ENCODE data around the gene CLEC16A. TPM values are rescaled to one million over a fixed set of nuclear protein-coding genes. Genes with fewer than 3 reads are reported as not detected.

The CLEC16A gene
- total and polyA plus RNA-seq, 7 experiments from 2014 or later = 14.7 to 38.2 (median 31.8) TPM

DNA sequence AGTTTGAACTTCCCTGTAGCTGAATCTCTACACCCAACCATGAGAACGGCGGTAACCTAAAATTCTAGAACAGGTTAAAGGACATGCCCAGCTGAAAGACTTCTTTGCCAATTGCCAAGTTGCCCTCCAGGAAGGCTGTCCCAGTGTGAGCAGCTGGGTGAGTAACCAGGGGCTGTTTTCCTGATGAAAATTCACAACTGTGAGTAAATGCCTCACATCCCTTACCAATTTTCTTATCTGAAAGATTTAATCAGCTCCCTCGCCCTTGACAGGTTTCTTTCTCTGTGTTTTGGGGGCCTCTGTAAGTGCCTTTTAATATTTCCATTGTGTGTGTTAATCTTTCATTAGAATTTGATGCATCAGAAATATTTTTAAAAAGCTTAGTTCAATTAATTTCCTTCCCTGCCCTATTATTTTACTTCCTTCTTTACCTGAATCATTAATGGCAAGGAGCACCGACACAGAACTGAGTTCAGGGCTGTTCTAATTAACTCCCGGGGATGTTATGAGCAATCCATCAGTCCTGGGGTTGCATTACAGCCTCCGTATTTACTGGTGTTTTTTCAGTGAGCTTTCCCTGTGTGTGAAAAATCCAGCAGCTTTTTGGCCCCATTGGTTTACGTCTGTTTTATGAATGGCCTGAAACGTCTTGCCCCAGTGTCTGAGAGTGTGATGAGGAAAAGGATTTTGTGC lies 152.9 kb downstream of the CLEC16A start:
- no peak for ATAC-seq
- Histone ChIP-seq H3K27me3 (ENCODE audit: control insufficient read depth in 2 of 2, insufficient read depth in 2 of 2, low read length in 2 of 2) (no peaks in the 10 kb centered on the region), H3K4me3 (ENCODE audit: low read length) (no peak overlapping the region), H3K36me3 (ENCODE audit: control insufficient read depth in 2 of 3, insufficient read depth in 3 of 3, low read length in 3 of 3) (peaks cover 0 to 4% (median 0%) of the 10 kb centered on the region in 3 experiments), H3K4me1 (ENCODE audit: control insufficient read depth in 2 of 2, insufficient read depth in 2 of 2, low read length in 2 of 2) (peaks cover 19 to 33% of the 10 kb centered on the region in 2 donors), H3K27ac (ENCODE audit: low read depth, low read length) (no peak overlapping the region), H3K9me3 (ENCODE audit: control insufficient read depth in 2 of 3, low read length in 3 of 3) (no peaks in the 10 kb centered on the region)
- H3K27me3 Mint-ChIP-seq = no peaks in the 10 kb centered on the region
- peak overlapping the region in 1 of 9 donors; percentile 58 for H3K27ac Mint-ChIP-seq
- peaks cover 24 to 80% (median 33%) of the 10 kb centered on the region in 7 donors for H3K4me1 Mint-ChIP-seq
- CTCF ChIA-PET = no interaction called here
- no peaks in the 10 kb centered on the region for H3K9me3 Mint-ChIP-seq
- intact Hi-C loops (cut with micrococcal nuclease) = no loop called here
- H3K36me3 Mint-ChIP-seq = peaks cover 0 to 29% (median 12%) of the 10 kb centered on the region in 5 donors
- no peak overlapping the region for H3K4me3 Mint-ChIP-seq
- no peak for DNase-seq
- POLR2A ChIA-PET = interaction anchor here (1.4 kb wide), 1 partner anchor 159 kb away, joined by 3 read pairs; the partner anchor contains the start of gene SOCS1

DNA sequence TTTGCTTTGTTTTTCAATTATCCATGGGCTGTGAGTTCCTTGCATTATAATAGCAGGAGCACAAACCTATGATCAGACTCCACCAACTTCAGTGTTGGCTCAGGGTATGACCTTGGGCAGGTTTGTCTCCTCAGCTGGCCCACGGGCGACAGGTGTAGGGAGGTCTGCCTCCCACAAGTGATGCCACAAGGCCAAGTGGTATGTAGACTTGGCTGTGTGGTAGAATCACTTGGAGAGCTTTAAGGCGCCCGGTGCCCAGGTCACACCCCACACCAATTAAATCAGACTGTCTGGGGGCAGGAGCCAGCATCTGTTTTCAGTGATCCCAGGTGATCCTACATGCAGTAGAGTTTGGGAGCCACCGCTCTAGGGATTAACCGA lies 153.4 kb downstream of the CLEC16A start:
- Histone ChIP-seq H3K27ac (ENCODE audit: low read depth, low read length) (no peak overlapping the region), H3K36me3 (ENCODE audit: control insufficient read depth in 2 of 3, insufficient read depth in 3 of 3, low read length in 3 of 3) (peaks cover 0 to 4% (median 0%) of the 10 kb centered on the region in 3 experiments), H3K27me3 (ENCODE audit: control insufficient read depth in 2 of 2, insufficient read depth in 2 of 2, low read length in 2 of 2) (no peaks in the 10 kb centered on the region), H3K9me3 (ENCODE audit: control insufficient read depth in 2 of 3, low read length in 3 of 3) (no peaks in the 10 kb centered on the region), H3K4me1 (ENCODE audit: control insufficient read depth in 2 of 2, insufficient read depth in 2 of 2, low read length in 2 of 2) (peaks cover 19 to 31% of the 10 kb centered on the region in 2 donors), H3K4me3 (ENCODE audit: low read length) (no peak overlapping the region)
- ATAC-seq = no peak
- ChIA-PET CTCF (no interaction called here), POLR2A (interaction anchor here (1.4 kb wide), 1 partner anchor 159 kb away, joined by 3 read pairs; the partner anchor contains the start of gene SOCS1)
- H3K36me3 Mint-ChIP-seq = peaks cover 0 to 29% (median 13%) of the 10 kb centered on the region in 5 donors
- H3K9me3 Mint-ChIP-seq = no peaks in the 10 kb centered on the region
- no peak overlapping the region for H3K27ac Mint-ChIP-seq
- DNase-seq = no peak
- no peaks in the 10 kb centered on the region for H3K27me3 Mint-ChIP-seq
- peaks cover 24 to 80% (median 31%) of the 10 kb centered on the region in 7 donors for H3K4me1 Mint-ChIP-seq
- intact Hi-C loops (cut with micrococcal nuclease) = no loop called here
- no peak overlapping the region for H3K4me3 Mint-ChIP-seq

DNA sequence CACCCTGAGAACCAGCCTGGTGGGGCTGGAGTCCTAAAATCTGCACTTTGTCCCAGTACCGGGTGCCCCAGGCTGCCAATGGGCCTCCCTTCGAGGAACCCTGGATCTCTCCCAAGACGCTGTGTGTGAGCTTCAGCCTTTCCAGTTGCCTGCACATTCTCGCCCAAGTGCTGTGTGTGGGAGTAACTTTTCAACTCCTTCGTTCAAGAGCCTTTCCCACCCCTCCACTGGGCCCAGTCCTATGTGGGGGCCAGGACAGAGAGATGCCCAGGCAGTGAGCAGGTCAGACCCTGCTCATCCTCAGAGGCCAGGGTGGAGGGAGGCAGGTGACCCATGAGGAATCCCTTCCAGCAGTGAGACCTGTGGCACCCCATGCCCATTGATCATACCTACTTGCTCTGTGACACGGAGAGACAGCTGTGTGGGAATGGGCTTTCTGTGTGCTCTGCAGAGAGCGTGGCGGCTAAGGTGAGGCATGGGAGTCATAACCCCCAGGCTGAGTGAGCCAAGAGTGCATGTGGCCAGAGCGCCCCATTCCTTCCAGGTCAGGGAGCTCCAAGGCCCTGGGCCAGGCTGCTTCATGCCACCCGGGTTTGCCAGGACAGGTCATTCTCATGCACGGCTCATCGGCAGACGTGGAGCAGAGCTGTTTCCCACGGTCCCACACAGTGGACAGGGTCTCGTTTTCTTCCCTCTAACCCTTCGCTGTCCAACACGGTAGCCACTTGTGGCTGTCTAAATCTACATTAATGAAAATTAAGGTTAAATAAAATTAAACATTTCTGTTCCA lies 154.4 kb downstream of the CLEC16A start:
- no peaks in the 10 kb centered on the region for H3K9me3 Mint-ChIP-seq
- Histone ChIP-seq H3K4me1 (ENCODE audit: control insufficient read depth in 2 of 2, insufficient read depth in 2 of 2, low read length in 2 of 2) (peaks cover 11 to 21% of the 10 kb centered on the region in 2 donors), H3K27ac (ENCODE audit: low read depth, low read length) (no peak overlapping the region), H3K9me3 (ENCODE audit: control insufficient read depth in 2 of 3, low read length in 3 of 3) (no peaks in the 10 kb centered on the region), H3K4me3 (ENCODE audit: low read length) (no peak overlapping the region), H3K36me3 (ENCODE audit: control insufficient read depth in 2 of 3, insufficient read depth in 3 of 3, low read length in 3 of 3) (peaks cover 0 to 4% (median 0%) of the 10 kb centered on the region in 3 experiments), H3K27me3 (ENCODE audit: control insufficient read depth in 2 of 2, insufficient read depth in 2 of 2, low read length in 2 of 2) (no peaks in the 10 kb centered on the region)
- peaks cover 0 to 22% (median 17%) of the 10 kb centered on the region in 5 donors for H3K36me3 Mint-ChIP-seq
- peak overlapping the region in 1 of 9 donors; percentile 60 for H3K27ac Mint-ChIP-seq
- ChIA-PET CTCF (no interaction called here), POLR2A (no interaction called here)
- H3K4me3 Mint-ChIP-seq = no peak overlapping the region
- intact Hi-C loops (cut with micrococcal nuclease) = no loop called here
- DNase-seq = no peak
- no peak for ATAC-seq
- no peaks in the 10 kb centered on the region for H3K27me3 Mint-ChIP-seq
- peaks cover 20 to 77% (median 22%) of the 10 kb centered on the region in 7 donors for H3K4me1 Mint-ChIP-seq

DNA sequence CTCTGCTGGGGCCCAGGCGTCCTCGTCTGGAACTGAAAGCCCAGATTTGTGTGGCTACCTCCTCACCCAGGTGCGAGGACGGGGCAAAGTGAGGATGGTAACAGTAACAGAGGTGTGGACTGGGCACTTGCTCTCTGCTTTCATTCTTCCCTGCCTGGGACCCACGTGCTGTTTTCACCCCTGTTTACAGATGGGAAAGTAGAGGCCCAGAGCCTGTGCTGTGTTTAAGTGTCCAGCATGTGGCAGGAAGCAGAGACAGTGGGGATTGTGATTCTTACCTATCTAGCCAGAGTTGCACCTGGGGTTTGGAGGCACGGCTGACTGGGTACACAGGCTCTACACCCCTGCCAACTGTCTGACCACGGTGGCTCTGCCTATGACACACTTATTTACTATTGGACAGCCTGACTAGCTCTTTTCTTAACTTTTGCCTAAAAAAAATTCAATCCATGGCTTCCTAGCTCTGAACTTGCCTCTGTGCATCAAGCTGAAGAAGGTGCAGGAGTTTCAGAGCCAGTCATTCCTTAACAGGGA lies 155.4 kb downstream of the CLEC16A start:
- no peak for ATAC-seq
- peaks cover 16 to 75% (median 23%) of the 10 kb centered on the region in 7 donors for H3K4me1 Mint-ChIP-seq
- no peaks in the 10 kb centered on the region for H3K9me3 Mint-ChIP-seq
- no peaks in the 10 kb centered on the region for H3K27me3 Mint-ChIP-seq
- H3K27ac Mint-ChIP-seq = peak overlapping the region in 2 of 9 donors; percentile 23 to 92
- DNase-seq = no peak
- H3K4me3 ChIP-seq (ENCODE audit: low read length) = no peak overlapping the region
- no peaks in the 10 kb centered on the region for H3K9me3 ChIP-seq (ENCODE audit: control insufficient read depth in 2 of 3, low read length in 3 of 3)
- CTCF ChIA-PET = interaction anchor here (0.8 kb wide), 1 partner anchor 157 kb away, joined by 3 read pairs; no protein-coding TSS in a partner anchor
- peaks cover 0 to 4% (median 0%) of the 10 kb centered on the region in 3 experiments for H3K36me3 ChIP-seq (ENCODE audit: control insufficient read depth in 2 of 3, insufficient read depth in 3 of 3, low read length in 3 of 3)
- H3K4me3 Mint-ChIP-seq = peak overlapping the region in 1 of 10 donors; percentile 76
- POLR2A ChIA-PET = no interaction called here
- H3K27me3 ChIP-seq (ENCODE audit: control insufficient read depth in 2 of 2, insufficient read depth in 2 of 2, low read length in 2 of 2) = no peaks in the 10 kb centered on the region
- H3K4me1 ChIP-seq (ENCODE audit: control insufficient read depth in 2 of 2, insufficient read depth in 2 of 2, low read length in 2 of 2) = peaks cover 7 to 16% of the 10 kb centered on the region in 2 donors
- intact Hi-C loops (cut with micrococcal nuclease) = loop anchor here in 1 of 2 donors (1.0 to 5.0 kb wide), 2 partner anchors 15 to 112 kb away; no protein-coding TSS in a partner anchor
- H3K27ac ChIP-seq (ENCODE audit: low read depth, low read length) = no peak overlapping the region
- peaks cover 0 to 23% (median 17%) of the 10 kb centered on the region in 5 donors for H3K36me3 Mint-ChIP-seq

DNA sequence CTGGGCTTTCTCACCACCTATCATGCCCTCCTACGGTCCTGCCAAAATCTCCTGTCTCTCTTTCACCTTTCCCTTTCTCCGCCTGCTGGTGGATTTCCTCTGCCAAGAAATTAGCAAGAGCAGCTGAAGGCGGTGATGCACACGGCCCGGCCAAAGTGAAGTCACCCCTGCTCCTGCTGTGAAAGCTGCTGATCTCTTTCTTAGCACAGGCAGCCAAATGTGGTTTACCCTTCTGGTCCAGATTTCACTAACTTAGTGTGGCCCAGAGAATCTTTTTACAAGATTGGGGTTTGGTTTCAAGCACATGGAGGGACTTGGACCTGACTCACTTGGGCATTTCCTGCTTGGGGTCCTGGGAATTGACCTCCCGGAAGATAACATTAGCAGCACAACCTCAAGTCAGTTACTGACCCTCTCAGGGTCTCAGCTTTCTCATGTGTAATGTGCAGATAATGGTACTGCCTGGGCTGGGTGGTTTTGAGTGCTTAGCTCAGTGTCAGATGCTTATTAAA lies 155.9 kb downstream of the CLEC16A start:
- Mint-ChIP-seq H3K27me3 (no peaks in the 10 kb centered on the region), H3K4me1 (peaks cover 16 to 75% (median 23%) of the 10 kb centered on the region in 7 donors), H3K9me3 (no peaks in the 10 kb centered on the region), H3K27ac (peak overlapping the region in 5 of 9 donors; percentile 22 to 92 (median 48)), H3K4me3 (peak overlapping the region in 1 of 10 donors; percentile 76), H3K36me3 (peaks cover 0 to 23% (median 14%) of the 10 kb centered on the region in 5 donors)
- Histone ChIP-seq H3K4me3 (ENCODE audit: low read length) (no peak overlapping the region), H3K4me1 (ENCODE audit: control insufficient read depth in 2 of 2, insufficient read depth in 2 of 2, low read length in 2 of 2) (peaks cover 11 to 16% of the 10 kb centered on the region in 2 donors), H3K9me3 (ENCODE audit: control insufficient read depth in 2 of 3, low read length in 3 of 3) (no peaks in the 10 kb centered on the region), H3K27me3 (ENCODE audit: control insufficient read depth in 2 of 2, insufficient read depth in 2 of 2, low read length in 2 of 2) (no peaks in the 10 kb centered on the region), H3K36me3 (ENCODE audit: control insufficient read depth in 2 of 3, insufficient read depth in 3 of 3, low read length in 3 of 3) (peaks cover 0 to 4% (median 0%) of the 10 kb centered on the region in 3 experiments), H3K27ac (ENCODE audit: low read depth, low read length) (no peak overlapping the region)
- DNase-seq = peak in 1 of 9 donors; percentile 67
- POLR2A ChIA-PET = no interaction called here
- intact Hi-C loops (cut with micrococcal nuclease) = loop anchor here in 1 of 2 donors (1.0 to 5.0 kb wide), 2 partner anchors 14 to 113 kb away; no protein-coding TSS in a partner anchor
- no peak for ATAC-seq
- CTCF ChIA-PET = interaction anchor here (0.8 kb wide), 1 partner anchor 157 kb away, joined by 3 read pairs; no protein-coding TSS in a partner anchor

DNA sequence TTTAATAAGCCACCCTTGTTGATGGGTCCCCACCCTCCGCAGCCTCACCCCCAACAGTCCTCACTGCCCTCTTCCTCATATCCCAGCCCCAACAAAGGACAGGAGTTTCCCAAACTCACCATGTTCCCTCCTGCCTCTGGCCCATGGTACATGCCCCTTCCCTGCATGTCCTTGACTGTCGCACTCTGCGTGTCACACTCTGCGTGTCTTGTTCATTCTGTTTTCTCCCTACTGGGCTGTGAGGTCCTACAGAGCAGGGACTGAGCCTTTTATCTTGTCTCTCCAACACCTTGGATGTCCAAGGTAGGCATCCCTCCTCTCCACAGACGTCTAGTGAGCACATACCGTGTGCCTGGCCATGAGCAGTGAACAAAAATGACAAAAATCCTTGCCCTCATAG lies 156.9 kb downstream of the CLEC16A start:
- Histone ChIP-seq H3K4me1 (ENCODE audit: control insufficient read depth in 2 of 2, insufficient read depth in 2 of 2, low read length in 2 of 2) (peaks cover 16 to 18% of the 10 kb centered on the region in 2 donors), H3K9me3 (ENCODE audit: control insufficient read depth in 2 of 3, low read length in 3 of 3) (no peaks in the 10 kb centered on the region), H3K36me3 (ENCODE audit: control insufficient read depth in 2 of 3, insufficient read depth in 3 of 3, low read length in 3 of 3) (peaks cover 0 to 4% (median 0%) of the 10 kb centered on the region in 3 experiments), H3K27ac (ENCODE audit: low read depth, low read length) (no peak overlapping the region), H3K4me3 (ENCODE audit: low read length) (no peak overlapping the region), H3K27me3 (ENCODE audit: control insufficient read depth in 2 of 2, insufficient read depth in 2 of 2, low read length in 2 of 2) (no peaks in the 10 kb centered on the region)
- intact Hi-C loops (cut with micrococcal nuclease) = loop anchor here in 1 of 2 donors (5.0 kb wide), 1 partner anchor 114 kb away; no protein-coding TSS in a partner anchor
- CTCF ChIA-PET = interaction anchor here (0.6 kb wide), 1 partner anchor 616 kb away, joined by 3 read pairs; no protein-coding TSS in a partner anchor
- peaks cover 0 to 23% (median 14%) of the 10 kb centered on the region in 5 donors for H3K36me3 Mint-ChIP-seq
- H3K27me3 Mint-ChIP-seq = no peaks in the 10 kb centered on the region
- no peaks in the 10 kb centered on the region for H3K9me3 Mint-ChIP-seq
- peak overlapping the region in 5 of 9 donors; percentile 1 to 79 (median 30) for H3K27ac Mint-ChIP-seq
- ATAC-seq (no peak), DNase-seq (no peak)
- H3K4me1 Mint-ChIP-seq = peaks cover 25 to 82% (median 29%) of the 10 kb centered on the region in 7 donors
- peak overlapping the region in 1 of 10 donors; percentile 4 for H3K4me3 Mint-ChIP-seq
- POLR2A ChIA-PET = interaction anchor here (0.7 kb wide), 1 partner anchor 10 kb away, joined by 4 read pairs; no protein-coding TSS in a partner anchor
